Lung microvascular endothelial cell (primary cell): ENCODE measurements around the gene CKAP2. TPM values are rescaled to one million over a fixed set of nuclear protein-coding genes. Genes with fewer than 3 reads are reported as not detected.
"Not testable (repeated sequence)": the region's sequence is repeated elsewhere in the genome, so short reads cannot be mapped to it uniquely, and the experiment has no call there.

ENCODE experiments used
- DNase-seq, 2 donors: peaks; one replicate each; pipeline versions ENCODE4 v3.0.0 to v3.0.0-alpha.2; 2010; ENCODE audit warnings: low read depth in 2 of 2
- total RNA-seq: library from RNA; depleted of rRNA; stranded (reverse); fragments of >200 nt; gene quantifications from 2 replicates; pipeline ENCODE4 v1.2.1, GENCODE V29; 2014

The CKAP2 gene
- total RNA-seq, result 9.5 and 16.8 TPM in 2 replicates

GRCh38 chr13:52454820-52455676, at the start of gene CKAP2:
TSS of gene CKAP2 (plus strand) at chr13:52455478. CDS start at chr13:52455557, 79 bp downstream.
- DNase-seq, result peak; percentile 96 to 97

GRCh38 chr13:52405767-52406494, 49.3 kb upstream of the CKAP2 start, which contains the start of gene THSD1:
TSS of gene THSD1 (minus strand) at chr13:52406172. CDS start at chr13:52402600, 3,572 bp downstream.
- peak; percentile 77 to 93 for DNase-seq

GRCh38 chr13:52406629-52407028, 48.6 kb upstream of the CKAP2 start:
- no peak for DNase-seq

- not testable (repeated sequence) for DNase-seq
Observed at GRCh38 chr13:52407436-52407835, 47.8 kb upstream of the CKAP2 start.

GRCh38 chr13:52408071-52408658, 47.1 kb upstream of the CKAP2 start:
- not testable (repeated sequence) for DNase-seq

- peak in 1 of 2 donors; percentile 17 for DNase-seq
Observed at GRCh38 chr13:52411629-52412028, 43.6 kb upstream of the CKAP2 start.

- no peak for DNase-seq
Observed at GRCh38 chr13:52412128-52412527, 43.1 kb upstream of the CKAP2 start.

GRCh38 chr13:52414051-52414450, 41.2 kb upstream of the CKAP2 start:
- no peak for DNase-seq

GRCh38 chr13:52414963-52415362, 40.3 kb upstream of the CKAP2 start:
- peak; percentile 55 to 57 for DNase-seq

GRCh38 chr13:52419080-52419479, 36.2 kb upstream of the CKAP2 start:
- no peak for DNase-seq

- no peak for DNase-seq
Observed at GRCh38 chr13:52421216-52421615, 34.1 kb upstream of the CKAP2 start.

GRCh38 chr13:52428295-52428694, 27.0 kb upstream of the CKAP2 start:
- peak; percentile 95 to 96 for DNase-seq

- DNase-seq, result no peak
Observed at GRCh38 chr13:52432456-52432855, 22.8 kb upstream of the CKAP2 start.

GRCh38 chr13:52446265-52446664, 9.0 kb upstream of the CKAP2 start:
- no peak for DNase-seq

- DNase-seq, result peak in 1 of 2 donors; percentile 29
Observed at GRCh38 chr13:52447354-52447753, 7.9 kb upstream of the CKAP2 start.

GRCh38 chr13:52447815-52448552, 7.3 kb upstream of the CKAP2 start:
- DNase-seq, result peak in 1 of 2 donors; percentile 5

- peak; percentile 12 to 21 for DNase-seq
Observed at GRCh38 chr13:52449331-52450011, 5.8 kb upstream of the CKAP2 start.

- DNase-seq, result peak; percentile 96 to 98
Observed at GRCh38 chr13:52450012-52450792, 5.1 kb upstream of the CKAP2 start, which contains the start of gene VPS36. TSS of gene VPS36 (minus strand) at chr13:52450634. CDS start at chr13:52450594, 40 bp downstream.

- no peak for DNase-seq
Observed at GRCh38 chr13:52450793-52451116, 4.5 kb upstream of the CKAP2 start.
